ENCODE results near the gene POLE3.

The POLE3 gene

DNA sequence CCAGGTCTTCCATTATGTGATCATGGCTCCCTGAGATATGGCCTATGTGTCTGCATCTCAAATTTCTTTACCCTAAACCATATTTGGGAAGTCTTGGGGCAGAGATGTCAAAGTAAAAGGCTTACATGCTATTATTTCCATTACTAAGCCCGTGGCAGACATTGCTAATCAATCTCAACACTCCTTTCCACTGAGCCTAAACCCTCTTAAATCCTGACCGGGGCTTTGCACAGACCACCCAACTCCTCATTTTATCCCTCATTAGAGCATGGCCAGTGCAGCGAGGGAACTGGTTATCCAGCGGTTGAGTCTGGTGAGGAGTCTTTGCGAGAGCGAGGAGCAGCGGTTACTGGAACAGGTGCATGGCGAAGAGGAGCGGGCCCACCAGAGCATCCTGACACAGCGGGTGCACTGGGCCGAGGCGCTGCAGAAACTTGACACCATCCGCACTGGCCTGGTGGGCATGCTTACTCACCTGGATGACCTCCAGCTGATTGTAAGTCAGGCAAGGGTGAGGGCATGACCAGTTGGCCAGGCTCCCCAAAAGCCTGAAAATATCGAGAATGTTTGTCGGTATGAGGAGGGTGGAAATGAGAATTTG, 50.1 kb downstream of the POLE3 start:
- no peak for DNase-seq (ENCODE audit: low read depth)
- H3K4me3 ChIP-seq (ENCODE audit: low read depth, low read length) = no peak overlapping the region
- TF ChIP-seq, protein P1, sequence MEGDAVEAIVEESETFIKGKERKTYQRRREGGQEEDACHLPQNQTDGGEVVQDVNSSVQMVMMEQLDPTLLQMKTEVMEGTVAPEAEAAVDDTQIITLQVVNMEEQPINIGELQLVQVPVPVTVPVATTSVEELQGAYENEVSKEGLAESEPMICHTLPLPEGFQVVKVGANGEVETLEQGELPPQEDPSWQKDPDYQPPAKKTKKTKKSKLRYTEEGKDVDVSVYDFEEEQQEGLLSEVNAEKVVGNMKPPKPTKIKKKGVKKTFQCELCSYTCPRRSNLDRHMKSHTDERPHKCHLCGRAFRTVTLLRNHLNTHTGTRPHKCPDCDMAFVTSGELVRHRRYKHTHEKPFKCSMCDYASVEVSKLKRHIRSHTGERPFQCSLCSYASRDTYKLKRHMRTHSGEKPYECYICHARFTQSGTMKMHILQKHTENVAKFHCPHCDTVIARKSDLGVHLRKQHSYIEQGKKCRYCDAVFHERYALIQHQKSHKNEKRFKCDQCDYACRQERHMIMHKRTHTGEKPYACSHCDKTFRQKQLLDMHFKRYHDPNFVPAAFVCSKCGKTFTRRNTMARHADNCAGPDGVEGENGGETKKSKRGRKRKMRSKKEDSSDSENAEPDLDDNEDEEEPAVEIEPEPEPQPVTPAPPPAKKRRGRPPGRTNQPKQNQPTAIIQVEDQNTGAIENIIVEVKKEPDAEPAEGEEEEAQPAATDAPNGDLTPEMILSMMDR (IDR thresholded peaks at IDR 0.05; ENCODE audit: low read depth, low read length, missing control alignments) = no peak

DNA sequence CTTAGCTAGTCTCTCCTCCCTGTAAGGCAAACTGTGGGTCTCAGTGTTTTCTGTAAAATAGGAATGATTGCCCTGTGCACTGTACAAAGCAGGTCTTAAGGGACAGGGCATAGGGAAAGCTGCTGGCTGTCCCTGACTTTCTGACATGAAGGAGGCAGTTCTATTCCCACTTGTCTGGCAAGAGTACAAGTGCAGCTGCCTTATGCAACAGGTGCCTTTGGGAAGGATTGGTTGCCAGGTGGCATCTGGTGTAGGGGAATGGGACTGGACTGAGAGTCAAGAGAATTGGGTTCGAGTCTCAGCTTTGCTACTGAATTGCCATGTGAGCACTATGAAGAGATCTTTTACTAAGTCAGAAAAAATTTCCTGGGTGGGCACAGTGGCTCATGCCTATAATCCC, 51.1 kb downstream of the POLE3 start:
- no peak for DNase-seq (ENCODE audit: low read depth)
- no peak overlapping the region for H3K4me3 ChIP-seq (ENCODE audit: low read depth, low read length)

More for the DNA sequence above, 51.1 kb downstream of the POLE3 start:
- TF ChIP-seq, protein P1 (IDR thresholded peaks at IDR 0.05; ENCODE audit: low read depth, low read length, missing control alignments) = no peak

Measured in GM12864 (cell line).